Peyer's patch (tissue), 4 donors: ENCODE measurements around the gene DPF1. TPM values are rescaled to one million over a fixed set of nuclear protein-coding genes. Genes with fewer than 3 reads are reported as not detected.

Source experiments
- DNase-seq, 3 donors: peaks; one replicate each; pipeline ENCODE4 v3.0.0-alpha.2; 2017 to 2019
- H3K27ac ChIP-seq, 4 donors: fragments of 200-600 bp; sonication (generic); one replicate each; pipeline ENCODE4 v1.5.1; 2016 to 2019
- H3K27me3 ChIP-seq, 2 donors: fragments of 200-600 bp; sonication (generic); one replicate each; pipeline ENCODE4 v1.5.1; 2019
- H3K36me3 ChIP-seq, 3 donors: fragments of 200-600 bp; sonication (generic); one replicate each; pipeline ENCODE4 v1.5.1; 2016 to 2019
- H3K4me1 ChIP-seq, 4 donors: fragments of 200-600 bp; sonication (generic); one replicate each; pipeline ENCODE4 v1.5.1; 2016 to 2019
- H3K4me3 ChIP-seq, 4 donors: fragments of 200-600 bp; sonication (generic); 1 replicate in 3 of 4; 2 replicates in 1 of 4; pipeline ENCODE4 v1.5.1; 2016 to 2019; ENCODE audit warnings: mild to moderate bottlenecking in 1 of 4
- H3K9me3 ChIP-seq, 4 donors: fragments of 200-600 bp; sonication (generic); one replicate each; pipeline ENCODE4 v1.5.1; 2016 to 2019; ENCODE audit warnings: mild to moderate bottlenecking in 1 of 4
- POLR2A ChIP-seq, 2 donors: fragments of 450-650 bp; IDR thresholded peaks; one replicate each; pipeline ENCODE4 v1.5.1; 2017; ENCODE audit warnings: antibody characterized with exemption in 2 of 2, mild to moderate bottlenecking in 2 of 2, moderate library complexity in 2 of 2
- total RNA-seq, 4 donors: library from RNA; depleted of rRNA; stranded (reverse); fragments of >200 nt; gene quantifications; one replicate each; pipeline ENCODE4 v1.1.0, GENCODE V29; 2016
- TF ChIP-seq, protein P1 (sequence below), 6 experiments: fragments of 450-650 bp in 4 of 6; fragments of 200-600 bp in 2 of 6; sonication (generic) in 1 of 6; IDR thresholded peaks; one replicate each; pipeline ENCODE4 v1.5.1; 2017 to 2019; ENCODE audit warnings: antibody characterized with exemption in 6 of 6, mild to moderate bottlenecking in 3 of 6, moderate library complexity in 1 of 6

DPF1 gene
- total RNA-seq, 4 donors from 2014 or later: not detected

DNA sequence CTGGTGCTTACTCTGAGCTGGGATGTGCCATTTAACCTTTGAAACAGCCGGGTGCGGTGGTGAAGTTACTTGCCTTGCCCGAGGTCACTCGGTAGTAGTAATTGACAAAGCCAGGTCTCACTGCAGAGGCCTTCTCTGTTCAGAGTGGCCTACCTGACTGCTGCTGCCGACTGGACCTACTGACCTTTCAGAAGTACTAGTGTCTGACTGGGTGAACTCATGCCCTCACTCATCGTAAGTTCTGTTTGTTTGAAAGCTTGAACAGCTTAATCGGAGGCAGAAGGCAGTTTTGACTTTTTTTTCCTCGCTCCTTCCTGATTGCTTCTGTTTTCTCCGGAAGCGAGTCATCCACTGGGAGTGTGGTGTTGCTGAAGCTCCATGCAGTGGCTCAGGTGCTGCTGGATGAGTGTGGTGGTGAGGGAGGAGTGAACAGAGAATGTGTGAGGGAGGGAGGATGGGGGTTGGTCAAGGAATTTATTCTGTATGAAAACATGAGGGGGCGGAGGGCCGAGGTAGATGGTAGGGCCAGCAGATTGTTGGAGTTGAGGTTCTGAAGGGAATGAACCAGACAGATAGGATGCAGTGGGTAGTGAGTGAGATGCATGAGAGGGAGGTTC, 43.1 kb upstream of the DPF1 start:
- Histone ChIP-seq H3K27me3 (peaks cover 0 to 4% of the 10 kb centered on the region in 2 donors), H3K27ac (peak overlapping the region in 3 of 4 donors; percentile 79 to 98 (median 94)), H3K4me1 (peaks cover 0 to 38% (median 6%) of the 10 kb centered on the region in 4 donors), H3K9me3 (no peaks in the 10 kb centered on the region), H3K4me3 (peak overlapping the region in 2 of 4 donors; percentile 80 to 85), H3K36me3 (no peaks in the 10 kb centered on the region)
- DNase-seq: peak in 2 of 3 donors; percentile 72 to 80
- TF ChIP-seq, protein P1, sequence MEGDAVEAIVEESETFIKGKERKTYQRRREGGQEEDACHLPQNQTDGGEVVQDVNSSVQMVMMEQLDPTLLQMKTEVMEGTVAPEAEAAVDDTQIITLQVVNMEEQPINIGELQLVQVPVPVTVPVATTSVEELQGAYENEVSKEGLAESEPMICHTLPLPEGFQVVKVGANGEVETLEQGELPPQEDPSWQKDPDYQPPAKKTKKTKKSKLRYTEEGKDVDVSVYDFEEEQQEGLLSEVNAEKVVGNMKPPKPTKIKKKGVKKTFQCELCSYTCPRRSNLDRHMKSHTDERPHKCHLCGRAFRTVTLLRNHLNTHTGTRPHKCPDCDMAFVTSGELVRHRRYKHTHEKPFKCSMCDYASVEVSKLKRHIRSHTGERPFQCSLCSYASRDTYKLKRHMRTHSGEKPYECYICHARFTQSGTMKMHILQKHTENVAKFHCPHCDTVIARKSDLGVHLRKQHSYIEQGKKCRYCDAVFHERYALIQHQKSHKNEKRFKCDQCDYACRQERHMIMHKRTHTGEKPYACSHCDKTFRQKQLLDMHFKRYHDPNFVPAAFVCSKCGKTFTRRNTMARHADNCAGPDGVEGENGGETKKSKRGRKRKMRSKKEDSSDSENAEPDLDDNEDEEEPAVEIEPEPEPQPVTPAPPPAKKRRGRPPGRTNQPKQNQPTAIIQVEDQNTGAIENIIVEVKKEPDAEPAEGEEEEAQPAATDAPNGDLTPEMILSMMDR (IDR thresholded peaks at IDR 0.05): no peak
- TF ChIP-seq POLR2A (IDR thresholded peaks at IDR 0.05): peak; percentile 67 to 89

GRCh38 chr19:38265921-38266429, 42.0 kb upstream of the DPF1 start:
- TF ChIP-seq, protein P1 (IDR thresholded peaks at IDR 0.05): no peak
- peak; percentile 4 to 22 for TF ChIP-seq POLR2A (IDR thresholded peaks at IDR 0.05)
- Histone ChIP-seq H3K4me1 (peaks cover 0 to 27% (median 6%) of the 10 kb centered on the region in 4 donors), H3K36me3 (no peaks in the 10 kb centered on the region), H3K27ac (peak overlapping the region in 3 of 4 donors; percentile 79 to 98 (median 94)), H3K9me3 (no peaks in the 10 kb centered on the region), H3K4me3 (peak overlapping the region in 3 of 4 donors; percentile 48 to 85 (median 80)), H3K27me3 (peaks cover 0 to 4% of the 10 kb centered on the region in 2 donors)
- peak in 1 of 3 donors; percentile 60 for DNase-seq

DNA sequence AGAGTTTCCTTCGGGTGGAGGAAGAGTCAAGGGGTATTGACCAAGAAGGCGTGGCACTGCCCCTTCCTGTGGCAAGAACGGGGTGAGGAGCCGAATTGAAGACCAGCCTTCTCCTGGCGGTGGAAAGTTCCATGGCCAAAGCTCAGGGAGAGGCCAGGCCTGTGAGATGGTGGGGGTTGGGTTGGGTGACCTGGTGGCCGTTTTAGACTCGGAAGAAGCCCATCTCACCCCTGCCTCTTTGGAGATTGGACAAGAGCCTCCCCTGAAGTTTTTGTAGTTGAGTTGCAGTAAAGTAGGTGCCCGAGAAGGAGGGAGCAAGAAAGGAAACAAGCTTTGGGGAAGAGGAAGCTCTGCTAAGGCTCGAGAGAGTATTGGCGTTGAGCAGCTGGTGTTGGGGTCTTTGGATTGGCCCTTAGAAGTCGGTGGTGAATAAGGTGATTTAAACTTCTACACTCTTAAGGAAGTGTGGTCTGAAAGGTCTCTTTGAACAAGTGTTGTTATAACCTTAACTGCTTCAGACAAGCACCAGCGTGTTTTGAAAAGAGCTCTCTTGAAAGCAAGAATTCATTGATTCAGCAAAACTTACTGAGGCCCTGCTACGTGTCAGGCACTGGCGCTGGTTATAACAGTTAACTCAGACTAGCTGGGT, 41.3 kb upstream of the DPF1 start:
- Histone ChIP-seq H3K27ac (peak overlapping the region; percentile 79 to 98 (median 86)), H3K9me3 (no peaks in the 10 kb centered on the region), H3K36me3 (no peaks in the 10 kb centered on the region), H3K4me1 (peaks cover 0 to 22% (median 6%) of the 10 kb centered on the region in 4 donors), H3K27me3 (peaks cover 0 to 4% of the 10 kb centered on the region in 2 donors), H3K4me3 (peak overlapping the region; percentile 48 to 85 (median 74))
- TF ChIP-seq, protein P1 (IDR thresholded peaks at IDR 0.05): peak in 3 of 6 experiments; percentile 29 to 39 (median 35)
- TF ChIP-seq POLR2A (IDR thresholded peaks at IDR 0.05): peak; percentile 5 to 24
- peak in 2 of 3 donors; percentile 65 to 73 for DNase-seq

DNA sequence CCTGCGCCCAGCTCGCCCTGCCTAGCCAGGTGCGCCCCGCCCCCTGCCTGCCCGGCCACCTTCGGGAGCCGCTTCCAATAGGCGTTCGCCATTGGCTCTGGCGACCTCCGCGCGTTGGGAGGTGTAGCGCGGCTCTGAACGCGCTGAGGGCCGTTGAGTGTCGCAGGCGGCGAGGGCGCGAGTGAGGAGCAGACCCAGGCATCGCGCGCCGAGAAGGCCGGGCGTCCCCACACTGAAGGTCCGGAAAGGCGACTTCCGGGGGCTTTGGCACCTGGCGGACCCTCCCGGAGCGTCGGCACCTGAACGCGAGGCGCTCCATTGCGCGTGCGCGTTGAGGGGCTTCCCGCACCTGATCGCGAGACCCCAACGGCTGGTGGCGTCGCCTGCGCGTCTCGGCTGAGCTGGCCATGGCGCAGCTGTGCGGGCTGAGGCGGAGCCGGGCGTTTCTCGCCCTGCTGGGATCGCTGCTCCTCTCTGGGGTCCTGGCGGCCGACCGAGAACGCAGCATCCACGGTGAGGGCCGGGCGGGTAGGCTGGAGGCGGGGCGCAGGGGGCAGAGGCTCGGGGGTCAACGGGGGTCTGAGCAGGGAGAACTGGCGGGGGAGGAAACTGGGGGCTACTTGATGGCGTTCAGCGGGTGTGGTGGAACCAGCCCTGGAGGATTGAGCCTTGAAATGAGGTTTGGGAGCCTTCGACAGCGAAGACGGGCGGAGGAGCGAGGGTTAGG, 40.6 kb upstream of the DPF1 start, which contains the start of gene SPINT2:
Gene SPINT2 (plus strand): TSS at position 88 of the 727 bp plus-strand sequence. CDS start 320 bp downstream, at position 408.
- H3K27me3 ChIP-seq: peaks cover 0 to 4% of the 10 kb centered on the region in 2 donors
- H3K27ac ChIP-seq: peak within 1 kb of the TSS; percentile 79 to 98 (median 86)
- no peak for DNase-seq
- H3K9me3 ChIP-seq: no peaks in the 10 kb centered on the region
- no peaks in the 10 kb centered on the region for H3K36me3 ChIP-seq
- peak within 1 kb of the TSS; percentile 48 to 85 (median 74) for H3K4me3 ChIP-seq
- TF ChIP-seq, protein P1 (IDR thresholded peaks at IDR 0.05): peak in 2 of 6 experiments; percentile 1 to 14
- TF ChIP-seq POLR2A (IDR thresholded peaks at IDR 0.05): peak; percentile 99
- peaks cover 0 to 15% (median 6%) of the 10 kb centered on the region in 4 donors for H3K4me1 ChIP-seq
